ENCODE results near the gene SEM1.

The SEM1 gene

DNA sequence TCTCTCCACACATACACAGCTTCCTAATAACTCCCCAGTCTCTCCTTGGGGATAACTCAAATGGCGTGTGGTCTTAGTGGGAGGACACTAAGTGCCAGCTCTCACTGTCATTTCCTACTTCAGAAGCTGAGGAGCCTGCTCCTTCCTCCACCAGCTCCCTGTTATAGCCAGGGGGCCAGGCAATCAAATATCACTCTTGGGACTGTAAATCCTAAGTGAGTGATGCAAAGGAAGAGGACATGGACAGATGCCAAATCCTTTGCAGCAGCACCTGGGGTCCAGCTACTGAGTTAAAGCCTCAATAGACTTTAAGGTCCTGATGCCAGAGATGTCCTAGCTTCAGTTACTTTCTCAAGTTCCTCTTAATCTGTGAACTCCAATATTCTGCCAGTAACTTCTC lies 34.1 kb downstream of the SEM1 start:
- H3K36me3 ChIP-seq: no peaks in the 10 kb centered on the region
- H3K9me3 ChIP-seq (ENCODE audit: severe bottlenecking): no peaks in the 10 kb centered on the region
- no peaks in the 10 kb centered on the region for H3K27me3 ChIP-seq (ENCODE audit: insufficient read depth, low read depth, severe bottlenecking)
- no peak overlapping the region for H3K4me3 ChIP-seq (ENCODE audit: low read depth, low read length)
- peak; percentile 45 for DNase-seq
- TF ChIP-seq CTCF (IDR thresholded peaks at IDR 0.05; ENCODE audit: low read depth, low read length): no peak
- no peak overlapping the region for H3K27ac ChIP-seq

- no peak overlapping the region for H3K4me3 ChIP-seq (ENCODE audit: low read depth, low read length)
- no peaks in the 10 kb centered on the region for H3K9me3 ChIP-seq (ENCODE audit: severe bottlenecking)
- no peak for TF ChIP-seq CTCF (IDR thresholded peaks at IDR 0.05; ENCODE audit: low read depth, low read length)
- no peaks in the 10 kb centered on the region for H3K27me3 ChIP-seq (ENCODE audit: insufficient read depth, low read depth, severe bottlenecking)
- no peak for DNase-seq
- no peaks in the 10 kb centered on the region for H3K36me3 ChIP-seq
- no peak overlapping the region for H3K27ac ChIP-seq
Measured at GRCh38 chr7:96674565-96674964, 35.1 kb downstream of the SEM1 start.

DNA sequence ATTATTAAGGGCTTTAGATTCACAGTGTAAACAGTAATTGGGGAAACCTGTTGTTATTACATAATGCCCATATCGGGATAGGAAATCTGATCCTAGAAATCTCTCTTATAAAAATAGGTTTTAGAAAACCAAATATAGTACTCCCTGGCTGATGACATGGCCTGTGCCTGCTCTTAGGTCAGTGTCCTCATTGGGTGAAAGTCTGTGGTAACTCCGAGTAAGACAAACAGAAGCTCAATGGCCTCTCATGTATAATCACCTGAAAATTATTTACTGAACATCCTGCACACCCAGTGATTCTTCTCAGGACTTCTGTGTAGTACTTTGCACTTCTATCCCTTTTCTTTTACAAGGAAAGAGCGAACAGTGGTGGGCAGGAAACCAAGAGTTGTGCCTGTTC lies 37.8 kb downstream of the SEM1 start:
- no peaks in the 10 kb centered on the region for H3K36me3 ChIP-seq
- H3K9me3 ChIP-seq (ENCODE audit: severe bottlenecking): no peaks in the 10 kb centered on the region
- H3K27me3 ChIP-seq (ENCODE audit: insufficient read depth, low read depth, severe bottlenecking): no peaks in the 10 kb centered on the region
- no peak for TF ChIP-seq CTCF (IDR thresholded peaks at IDR 0.05; ENCODE audit: low read depth, low read length)
- H3K4me3 ChIP-seq (ENCODE audit: low read depth, low read length): no peak overlapping the region
- no peak overlapping the region; the same call in 1 of the 2 replicates for H3K27ac ChIP-seq
- no peak for DNase-seq

DNA sequence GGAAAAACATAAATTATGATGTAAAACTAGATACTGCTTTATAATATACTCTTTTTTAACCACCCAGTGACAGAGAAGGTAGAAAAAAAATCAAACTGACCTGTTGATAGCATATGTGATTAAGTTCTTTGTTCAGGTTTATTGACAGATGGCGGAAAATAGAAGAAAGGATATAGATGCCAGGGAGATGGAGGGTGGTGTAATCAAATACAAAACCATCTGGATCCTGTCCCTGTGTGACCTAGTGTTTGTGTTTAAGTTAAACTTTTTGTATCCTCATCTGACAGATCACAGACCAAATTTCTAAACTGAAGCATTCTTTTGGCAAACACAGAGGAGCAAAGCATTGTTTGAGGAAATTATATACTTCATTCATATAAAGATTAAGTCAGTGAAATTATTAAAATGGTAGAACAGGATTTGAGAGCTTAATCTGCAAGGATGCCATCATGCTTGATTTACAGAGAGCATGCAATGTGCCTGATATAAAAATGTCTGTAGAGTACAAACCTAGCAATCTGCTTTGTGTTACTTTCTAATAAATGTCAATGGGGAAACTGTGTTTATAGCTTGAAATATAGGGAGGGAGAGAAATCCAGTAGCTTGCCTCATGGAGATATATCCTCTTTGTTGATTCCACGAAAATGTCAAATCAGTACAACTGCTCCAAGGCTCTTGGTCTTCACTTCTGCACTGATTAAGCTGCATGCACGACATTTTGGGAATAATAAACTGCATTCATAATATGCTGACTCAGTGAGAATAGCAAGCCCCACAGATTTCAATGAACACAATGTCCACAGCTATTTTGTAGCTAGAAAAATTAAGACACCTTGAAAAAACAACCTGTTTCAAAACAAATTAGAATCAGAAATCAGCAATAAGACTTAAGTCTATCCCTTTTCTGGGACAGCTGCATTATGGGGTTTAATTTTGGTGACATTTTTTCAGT lies 39.0 kb downstream of the SEM1 start:
- H3K27me3 ChIP-seq (ENCODE audit: insufficient read depth, low read depth, severe bottlenecking): no peaks in the 10 kb centered on the region
- no peaks in the 10 kb centered on the region for H3K9me3 ChIP-seq (ENCODE audit: severe bottlenecking)
- no peak for TF ChIP-seq CTCF (IDR thresholded peaks at IDR 0.05; ENCODE audit: low read depth, low read length)
- DNase-seq: no peak
- H3K4me3 ChIP-seq (ENCODE audit: low read depth, low read length): no peak overlapping the region
- no peaks in the 10 kb centered on the region for H3K36me3 ChIP-seq
- H3K27ac ChIP-seq: peak overlapping the region; percentile 70

GRCh38 chr7:96669812-96670211 lies 39.8 kb downstream of the SEM1 start:
- H3K27ac ChIP-seq: peak overlapping the region; percentile 70
- no peak for DNase-seq
- H3K4me3 ChIP-seq (ENCODE audit: low read depth, low read length): no peak overlapping the region
- H3K36me3 ChIP-seq: no peaks in the 10 kb centered on the region
- H3K9me3 ChIP-seq (ENCODE audit: severe bottlenecking): no peaks in the 10 kb centered on the region
- no peak for TF ChIP-seq CTCF (IDR thresholded peaks at IDR 0.05; ENCODE audit: low read depth, low read length)
- H3K27me3 ChIP-seq (ENCODE audit: insufficient read depth, low read depth, severe bottlenecking): no peaks in the 10 kb centered on the region

Data from WERI-Rb-1 (cell line).